PFSK-1 (cell line): ENCODE measurements around the gene IMP4.
A peak's percentile ranks its signal among the peaks of the same experiment; 100 is the strongest.

ENCODE experiments used
- FOXP2 ChIP-seq: optimal IDR thresholded peaks from 2 replicates; pipeline ENCODE3; 2011; ENCODE audit warnings: borderline replicate concordance, control low read depth, inconsistent platforms; ENCODE audit not compliant: insufficient read depth; ENCODE audit errors: extremely low read length, extremely low read depth
- POLR2AphosphoS5 ChIP-seq: IDR thresholded peaks from 2 replicates; pipeline ENCODE4 v1.6.1; 2012; ENCODE audit warnings: low read depth, mild to moderate bottlenecking, control low read depth, low read length, moderate library complexity
- REST ChIP-seq, 2 experiments: IDR thresholded peaks; 2 replicates each; pipeline versions ENCODE4 v1.6.1 to v1.8.0; 2011 to 2012; ENCODE audit warnings: low read depth in 2 of 2, low read length in 2 of 2, control low read depth in 1 of 2, inconsistent platforms in 1 of 2, mild to moderate bottlenecking in 1 of 2, moderate library complexity in 1 of 2; ENCODE audit not compliant: insufficient read depth in 1 of 2
- SIN3A ChIP-seq: IDR thresholded peaks from 2 replicates; pipeline ENCODE4 v1.6.1; 2012; ENCODE audit warnings: mild to moderate bottlenecking, low read length, moderate library complexity, borderline replicate concordance; ENCODE audit not compliant: insufficient read depth
- TAF1 ChIP-seq: IDR thresholded peaks from 2 replicates; pipeline ENCODE4 v1.6.1; 2012; ENCODE audit warnings: low read length, control low read depth, borderline replicate concordance; ENCODE audit not compliant: insufficient read depth

The IMP4 gene

GRCh38 chr2:130336877-130337734 lies 5.6 kb upstream of the IMP4 start:
- TF ChIP-seq FOXP2, result peak; percentile 19
- no peak for TF ChIP-seq TAF1

GRCh38 chr2:130337735-130338325 lies 4.9 kb upstream of the IMP4 start:
- no peak for TF ChIP-seq REST (IDR thresholded peaks at IDR 0.05; ENCODE audit: insufficient read depth in 1 of 2, low read depth in 2 of 2, low read length in 2 of 2)
- TF ChIP-seq POLR2AphosphoS5, result no peak
- TF ChIP-seq SIN3A, result no peak
- no peak for TF ChIP-seq TAF1
- TF ChIP-seq FOXP2, result no peak

GRCh38 chr2:130338793-130339345 lies 3.8 kb upstream of the IMP4 start:
- TF ChIP-seq FOXP2 (no peak), POLR2AphosphoS5 (no peak), TAF1 (no peak), SIN3A (no peak), REST (IDR thresholded peaks at IDR 0.05; ENCODE audit: insufficient read depth in 1 of 2, low read depth in 2 of 2, low read length in 2 of 2) (no peak)

GRCh38 chr2:130339885-130340745 lies 2.6 kb upstream of the IMP4 start:
- TF ChIP-seq FOXP2 (no peak), POLR2AphosphoS5 (no peak), REST (IDR thresholded peaks at IDR 0.05; ENCODE audit: insufficient read depth in 1 of 2, low read depth in 2 of 2, low read length in 2 of 2) (no peak), SIN3A (no peak), TAF1 (no peak)

GRCh38 chr2:130341562-130342019 lies 1.1 kb upstream of the IMP4 start:
- TF ChIP-seq TAF1 (no peak), SIN3A (no peak), POLR2AphosphoS5 (no peak), REST (IDR thresholded peaks at IDR 0.05; ENCODE audit: insufficient read depth in 1 of 2, low read depth in 2 of 2, low read length in 2 of 2) (no peak), FOXP2 (no peak)
